ENCODE data around the gene LRRK1. TPM values are rescaled to one million over a fixed set of nuclear protein-coding genes. Genes with fewer than 3 reads are reported as not detected.

LRRK1 gene
- total and polyA plus RNA-seq, 2 experiments from 2014 or later: 2.6 to 4.5 TPM

GRCh38 chr15:101114166-101114565 is 195.0 kb downstream of the LRRK1 start:
- TF ChIP-seq CTCF (conservative IDR thresholded peaks at IDR 0.05; ENCODE audit: low read depth in 2 of 2): no peak
- H3K4me2 ChIP-seq: no peak overlapping the region
- H3K4me1 Mint-ChIP-seq: peaks cover 13% of the 10 kb centered on the region
- no peak for ATAC-seq
- H3K27ac Mint-ChIP-seq: no peak overlapping the region
- no peaks in the 10 kb centered on the region for H3K79me2 ChIP-seq (replicated peaks; ENCODE audit: insufficient read depth)
- no peak overlapping the region for H3K4me3 Mint-ChIP-seq
- H3K27me3 ChIP-seq (ENCODE audit: insufficient read depth): no peaks in the 10 kb centered on the region
- no peak for DNase-seq (ENCODE audit: low spot score)
- no peaks in the 10 kb centered on the region for H3K36me3 ChIP-seq (ENCODE audit: insufficient read depth)
- no peak overlapping the region for H3K4me3 ChIP-seq
- peaks cover 10% of the 10 kb centered on the region for H3K27me3 Mint-ChIP-seq (ENCODE audit: insufficient read depth, low read depth, poor library complexity)
- H3K4me1 ChIP-seq (ENCODE audit: insufficient read depth): no peaks in the 10 kb centered on the region; the same call in 1 of the 2 replicates
- no peaks in the 10 kb centered on the region for H3K36me3 Mint-ChIP-seq (ENCODE audit: low read depth)
- no peaks in the 10 kb centered on the region for H3F3A ChIP-seq (replicated peaks; ENCODE audit: low read depth)
- no peaks in the 10 kb centered on the region for H3K9me2 ChIP-seq (ENCODE audit: insufficient read depth)
- no peak overlapping the region for H2AFZ ChIP-seq
- no peak overlapping the region for H3K27ac ChIP-seq (ENCODE audit: low read depth)
- H4K20me1 ChIP-seq (replicated peaks; ENCODE audit: insufficient read depth): no peaks in the 10 kb centered on the region
- H3K9me3 Mint-ChIP-seq: no peaks in the 10 kb centered on the region; the same call in 2 of the 3 replicates

- Histone ChIP-seq H3K9me2 (ENCODE audit: insufficient read depth) (no peaks in the 10 kb centered on the region), H3K79me2 (replicated peaks; ENCODE audit: insufficient read depth) (no peaks in the 10 kb centered on the region), H3K27me3 (ENCODE audit: insufficient read depth) (no peaks in the 10 kb centered on the region), H3K4me2 (no peak overlapping the region), H3F3A (replicated peaks; ENCODE audit: low read depth) (no peaks in the 10 kb centered on the region), H3K4me3 (no peak overlapping the region), H2AFZ (no peak overlapping the region), H3K36me3 (ENCODE audit: insufficient read depth) (no peaks in the 10 kb centered on the region), H3K27ac (ENCODE audit: low read depth) (no peak overlapping the region), H3K4me1 (ENCODE audit: insufficient read depth) (no peaks in the 10 kb centered on the region; the same call in 1 of the 2 replicates), H4K20me1 (replicated peaks; ENCODE audit: insufficient read depth) (no peaks in the 10 kb centered on the region)
- Mint-ChIP-seq H3K9me3 (no peaks in the 10 kb centered on the region; the same call in 2 of the 3 replicates), H3K4me1 (peaks cover 14% of the 10 kb centered on the region), H3K27ac (no peak overlapping the region), H3K27me3 (ENCODE audit: insufficient read depth, low read depth, poor library complexity) (peaks cover 10% of the 10 kb centered on the region), H3K36me3 (ENCODE audit: low read depth) (no peaks in the 10 kb centered on the region), H3K4me3 (no peak overlapping the region)
- ATAC-seq: no peak
- no peak for DNase-seq (ENCODE audit: low spot score)
- no peak for TF ChIP-seq JUNB (IDR thresholded peaks at IDR 0.05; ENCODE audit: unreplicated experiment)
- TF ChIP-seq CREB1 (CRISPR knock-in tag; IDR thresholded peaks at IDR 0.05; ENCODE audit: low read depth): no peak
- no peak for TF ChIP-seq ZNF331 (CRISPR knock-in tag; IDR thresholded peaks at IDR 0.05; ENCODE audit: low read depth)
- TF ChIP-seq ZNF462 (CRISPR knock-in tag; IDR thresholded peaks at IDR 0.05): no peak
- TF ChIP-seq ZNF114 (CRISPR knock-in tag; IDR thresholded peaks at IDR 0.05): no peak
- TF ChIP-seq POLR2AphosphoS5 (IDR thresholded peaks at IDR 0.05; ENCODE audit: low read depth): no peak
- no peak for TF ChIP-seq NANOG (IDR thresholded peaks at IDR 0.05; ENCODE audit: borderline replicate concordance)
- no peak for TF ChIP-seq CTCF (conservative IDR thresholded peaks at IDR 0.05; ENCODE audit: low read depth in 2 of 2)
- no peak for TF ChIP-seq ETS1 (IDR thresholded peaks at IDR 0.05)
- TF ChIP-seq EZH2 (IDR thresholded peaks at IDR 0.05; ENCODE audit: low read depth, unreplicated experiment): no peak
- TF ChIP-seq EZH2phosphoT487 (IDR thresholded peaks at IDR 0.05; ENCODE audit: unreplicated experiment): no peak
These were observed 195.5 kb downstream of the LRRK1 start for GRCh38 chr15:101114610-101115009.

All from GM23338 (cell line).